Measurements from ENCODE around the gene GTPBP8.
"Not testable (repeated sequence)": the region's sequence is repeated elsewhere in the genome, so short reads cannot be mapped to it uniquely, and the experiment has no call there.

The GTPBP8 gene

DNA sequence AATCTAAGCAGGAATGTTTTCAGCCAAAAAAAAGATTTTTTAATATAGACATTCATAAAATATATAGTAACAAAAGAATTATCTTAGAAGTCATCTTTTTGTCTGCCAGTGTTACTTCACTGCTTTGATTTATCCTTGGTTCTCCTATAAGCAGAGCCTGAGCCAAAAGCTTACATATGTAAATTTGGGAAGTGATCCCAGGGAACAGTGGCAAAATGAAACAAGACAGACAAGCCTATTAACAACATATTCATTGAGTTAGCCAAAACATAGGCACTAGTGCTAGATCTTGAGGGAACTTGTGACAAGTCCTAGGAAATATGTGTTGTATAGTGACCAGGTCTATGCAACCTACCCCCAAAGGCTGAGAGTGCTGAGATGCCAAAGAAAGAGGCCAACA lies 11.3 kb downstream of the GTPBP8 start:
- DNase-seq = no peak

GRCh38 chr3:113002679-113003078 lies 11.9 kb downstream of the GTPBP8 start:
- peak in 2 of 5 experiments; percentile 11 to 77 for DNase-seq

DNA sequence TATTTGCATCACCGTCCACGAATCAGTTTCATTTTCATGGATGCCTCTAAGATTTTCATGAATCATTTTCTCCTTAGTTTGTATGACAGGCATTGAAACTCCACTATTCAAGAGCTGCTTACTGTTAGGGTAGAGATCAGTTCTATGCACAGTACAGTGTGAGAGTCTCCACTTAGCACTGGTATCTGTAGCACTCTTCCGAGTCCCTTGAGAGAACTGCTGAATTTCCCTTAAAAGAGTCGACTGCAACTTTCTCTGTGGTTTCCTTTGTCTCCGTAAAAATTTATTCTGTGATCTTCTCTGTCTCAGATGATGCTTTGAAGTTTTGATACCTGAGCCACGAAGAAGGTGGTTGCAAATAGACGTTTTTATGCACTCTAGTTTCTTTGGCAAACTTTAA lies 14.8 kb downstream of the GTPBP8 start:
- peak in 2 of 5 experiments; percentile 40 to 74 for DNase-seq

- DNase-seq = no peak
Measured at GRCh38 chr3:113006359-113007056, 15.7 kb downstream of the GTPBP8 start.

DNA sequence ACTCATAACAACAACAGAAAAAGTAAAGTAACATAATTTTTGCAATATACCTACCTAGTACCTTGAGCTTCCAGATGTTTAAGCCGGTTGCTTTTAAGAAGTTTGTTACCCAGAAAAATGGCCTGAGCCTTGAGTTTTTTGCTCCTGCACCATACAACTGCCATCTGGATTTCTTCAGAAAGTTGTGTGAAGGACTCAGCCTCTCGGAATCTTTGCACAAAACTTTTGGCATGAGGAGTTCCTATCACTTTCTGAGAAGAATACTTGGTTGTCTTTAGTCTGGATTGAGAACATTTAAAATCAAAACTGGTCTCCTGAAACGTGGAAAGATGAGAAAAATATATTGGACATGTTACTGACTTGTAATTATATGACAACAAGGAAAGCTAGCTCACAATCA lies 17.3 kb downstream of the GTPBP8 start:
- no peak for DNase-seq

- no peak for DNase-seq
Measured at GRCh38 chr3:113013593-113013992, 22.8 kb downstream of the GTPBP8 start.

DNA sequence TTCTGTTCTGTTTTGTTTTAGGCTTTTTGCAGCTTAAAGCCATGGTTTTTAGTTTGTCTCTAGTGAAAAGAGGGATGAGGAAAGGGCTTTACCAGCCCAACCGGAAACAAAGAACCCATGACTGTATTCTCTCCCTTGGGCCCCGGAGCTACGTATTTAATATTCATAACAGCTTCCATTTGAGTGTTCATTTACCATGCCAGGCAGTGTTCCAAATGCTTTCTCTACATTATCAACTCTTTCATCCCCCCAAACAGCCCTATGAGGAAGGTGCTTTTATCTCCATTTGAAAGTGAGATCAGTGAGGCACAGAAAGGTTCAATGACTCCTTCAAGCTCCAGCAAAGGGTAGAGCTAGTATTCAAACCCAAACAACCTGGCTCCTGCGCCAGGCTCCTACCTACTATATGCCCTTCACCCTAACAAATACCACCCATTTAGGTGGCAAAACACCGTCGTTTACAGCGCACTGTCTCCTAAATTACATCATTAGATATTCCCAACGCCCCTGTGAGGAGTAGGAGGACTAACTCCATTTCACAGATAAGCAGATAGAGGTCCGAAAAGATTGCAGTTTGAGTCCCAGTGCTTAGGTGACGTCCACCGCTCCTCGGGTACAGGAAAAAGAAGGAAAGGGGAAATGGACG lies 27.9 kb downstream of the GTPBP8 start:
- DNase-seq = peak in 1 of 5 experiments; percentile 50

GRCh38 chr3:113019182-113020137 lies 28.7 kb downstream of the GTPBP8 start:
- DNase-seq = peak; percentile 66 to 93 (median 84)

- no peak for DNase-seq
Measured at GRCh38 chr3:113021471-113021870, 30.7 kb downstream of the GTPBP8 start.

DNA sequence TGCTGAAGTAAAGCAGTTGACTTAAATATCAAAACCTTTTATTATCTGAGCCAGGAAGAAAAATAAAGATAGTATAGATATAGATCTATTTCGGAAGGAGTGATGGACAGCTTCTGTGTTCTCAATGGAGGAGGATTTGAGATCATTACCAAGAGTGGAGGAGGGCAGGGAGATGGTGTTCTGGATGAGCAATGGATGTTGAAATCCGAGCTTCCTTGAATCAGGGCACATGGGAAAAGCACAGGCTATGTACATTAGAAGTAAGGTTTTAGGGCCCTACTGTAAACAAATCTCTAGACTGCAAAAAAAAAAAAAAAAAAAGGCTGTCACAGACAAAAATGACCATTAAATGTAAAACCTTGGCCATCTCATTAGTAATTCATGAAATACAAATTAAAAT lies 43.2 kb downstream of the GTPBP8 start:
- no peak for DNase-seq

- DNase-seq = peak in 1 of 5 experiments; percentile 56
Measured at GRCh38 chr3:113035387-113035982, 44.7 kb downstream of the GTPBP8 start.

DNA sequence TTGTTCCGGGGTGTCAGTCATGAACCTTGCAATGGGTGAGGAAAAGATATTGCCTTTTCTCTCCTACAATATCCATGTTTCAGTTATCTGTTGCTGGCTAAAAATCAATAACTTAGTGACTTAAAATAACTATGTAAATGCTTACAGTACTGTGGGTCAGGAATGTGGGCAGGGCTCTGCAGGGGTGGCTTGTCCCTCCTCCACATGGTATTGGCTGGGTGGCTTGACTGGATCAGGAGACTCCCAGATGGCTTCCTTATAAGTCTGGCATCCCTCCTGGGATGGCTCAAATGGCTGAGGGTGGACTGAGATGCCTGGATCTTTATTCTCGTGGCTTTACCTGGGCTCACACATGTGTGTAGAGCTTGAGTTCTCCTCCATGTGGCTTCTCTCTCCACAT lies 47.5 kb downstream of the GTPBP8 start:
- DNase-seq = no peak

DNA sequence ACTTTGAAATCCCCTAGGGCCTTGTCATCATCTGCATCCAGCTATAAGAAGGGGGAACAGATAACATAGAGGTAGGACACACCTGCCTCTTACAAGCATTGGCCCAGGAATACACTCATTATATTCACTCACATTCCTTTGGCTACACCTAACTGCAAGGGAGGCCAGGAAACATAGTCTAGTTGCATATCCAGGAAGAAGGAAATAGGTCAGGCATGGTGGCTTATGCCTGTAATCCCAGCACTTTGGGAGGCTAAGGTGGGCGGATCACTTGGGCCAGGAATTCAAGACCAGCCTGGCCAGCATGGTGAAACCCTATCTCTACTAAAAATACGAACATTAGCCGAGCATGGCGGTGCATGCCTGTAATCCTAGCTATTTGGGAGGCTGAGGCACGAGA lies 48.8 kb downstream of the GTPBP8 start:
- DNase-seq = no peak

GRCh38 chr3:113040231-113040630 lies 49.4 kb downstream of the GTPBP8 start:
- DNase-seq = no peak

GRCh38 chr3:113043686-113044085 lies 52.9 kb downstream of the GTPBP8 start:
- DNase-seq = no peak

DNA sequence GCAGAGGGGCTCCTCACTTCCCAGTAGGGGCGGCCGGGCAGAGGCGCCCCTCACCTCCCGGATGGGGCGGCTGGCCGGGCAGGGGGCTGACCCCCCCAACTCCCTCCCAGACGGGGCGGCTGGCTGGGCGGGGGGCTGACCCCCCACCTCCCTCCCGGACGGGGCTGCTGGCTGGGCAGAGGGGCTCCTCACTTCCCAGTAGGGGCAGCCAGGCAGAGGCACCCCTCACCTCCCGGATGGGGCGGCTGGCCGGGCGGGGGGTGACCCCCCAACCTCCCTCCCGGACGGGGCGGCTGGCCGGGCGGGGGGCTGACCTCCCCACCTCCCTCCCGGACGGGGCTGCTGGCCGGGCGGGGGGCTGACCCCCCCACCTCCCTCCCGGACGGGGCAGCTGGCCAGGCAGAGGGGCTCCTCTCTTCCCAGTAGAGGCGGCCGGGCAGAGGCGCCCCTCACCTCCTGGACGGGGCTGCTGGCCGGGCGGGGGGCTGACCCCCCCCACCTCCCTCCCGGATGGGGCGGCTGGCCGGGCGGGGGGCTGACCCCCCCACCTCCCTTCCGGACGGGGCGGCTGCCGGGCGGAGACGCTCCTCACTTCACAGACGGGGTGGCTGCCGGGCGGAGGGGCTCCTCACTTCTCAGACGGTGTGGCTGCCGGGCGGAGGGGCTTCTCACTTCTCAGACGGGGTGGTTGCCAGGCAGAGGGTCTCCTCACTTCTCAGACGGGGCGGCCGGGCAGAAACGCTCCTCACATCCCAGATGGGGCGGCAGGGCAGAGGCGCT lies 55.6 kb downstream of the GTPBP8 start:
- DNase-seq = not testable (repeated sequence)

GRCh38 chr3:113051302-113051711 lies 60.5 kb downstream of the GTPBP8 start:
- DNase-seq = peak; percentile 46 to 87 (median 70)

All from T-helper 2 cell (primary cell).